ENCODE measurements around the gene PWP1. TPM values are rescaled to one million over a fixed set of nuclear protein-coding genes. Genes with fewer than 3 reads are reported as not detected.
A peak's percentile ranks its signal among the peaks of the same experiment; 100 is the strongest.

PWP1 gene
- total RNA-seq, 2 donors from 2014 or later, result 38.4 to 72.9 TPM

DNA sequence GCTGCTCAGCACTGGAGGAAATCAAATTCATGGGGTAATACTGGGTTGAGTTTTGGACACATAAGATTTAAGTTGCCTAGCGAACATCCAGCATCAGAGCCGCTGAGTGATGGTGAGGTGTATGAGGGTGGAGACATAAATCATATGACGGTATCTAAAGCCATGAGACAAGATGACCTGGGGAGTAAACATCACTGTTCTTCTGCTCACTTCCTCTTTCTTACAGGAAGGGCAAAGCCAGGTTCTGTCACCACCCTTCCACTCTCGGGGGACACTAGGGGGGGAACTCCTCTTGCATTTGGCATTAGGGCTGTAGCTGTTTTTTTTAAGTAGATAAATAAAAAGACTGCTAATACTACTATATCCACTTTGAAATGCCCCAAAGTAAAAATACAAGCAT, 51.3 kb downstream of the PWP1 start:
- Histone ChIP-seq H3K4me3 (no peak overlapping the region), H3K4me1 (ENCODE audit: control insufficient read depth in 1 of 2, low read depth in 2 of 2) (no peaks in the 10 kb centered on the region), H3K36me3 (peaks cover 65% of the 10 kb centered on the region), H3K9me3 (no peaks in the 10 kb centered on the region), H3K27ac (no peak overlapping the region), H3K27me3 (replicated peaks; ENCODE audit: insufficient read depth) (no peaks in the 10 kb centered on the region)
- DNase-seq (ENCODE audit: low spot score) (no peak), ATAC-seq (ENCODE audit: insufficient number of reproducible peaks, low FRiP score, low read depth) (no peak)
- no peak for TF ChIP-seq CTCF (IDR thresholded peaks at IDR 0.05)

DNA sequence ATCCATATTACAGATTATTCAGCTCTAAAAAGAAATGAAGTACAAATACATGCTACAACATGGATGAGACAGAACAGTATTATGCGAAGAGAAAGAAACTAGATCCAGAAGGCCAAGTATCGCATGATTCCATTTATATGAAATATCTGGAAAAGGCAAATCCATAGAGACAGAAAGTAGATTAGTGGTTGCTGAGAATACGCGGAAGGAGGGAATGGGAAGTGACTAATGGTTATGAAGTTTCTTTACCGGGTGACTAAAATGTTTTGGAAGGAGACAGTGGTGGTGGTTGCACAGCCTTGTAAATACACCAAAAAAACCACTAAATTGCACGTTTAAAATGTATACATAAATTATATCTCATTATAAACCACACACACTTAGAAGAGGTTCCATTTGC, 62.9 kb downstream of the PWP1 start:
- no peak for ATAC-seq (ENCODE audit: insufficient number of reproducible peaks, low FRiP score, low read depth)
- Histone ChIP-seq H3K36me3 (peaks cover 41% of the 10 kb centered on the region), H3K27ac (no peak overlapping the region), H3K4me1 (ENCODE audit: control insufficient read depth in 1 of 2, low read depth in 2 of 2) (peaks cover 8 to 14% of the 10 kb centered on the region in 2 donors), H3K27me3 (replicated peaks; ENCODE audit: insufficient read depth) (no peaks in the 10 kb centered on the region), H3K4me3 (no peak overlapping the region), H3K9me3 (no peaks in the 10 kb centered on the region)
- no peak for DNase-seq (ENCODE audit: low spot score)
- TF ChIP-seq CTCF (IDR thresholded peaks at IDR 0.05), result no peak

DNA sequence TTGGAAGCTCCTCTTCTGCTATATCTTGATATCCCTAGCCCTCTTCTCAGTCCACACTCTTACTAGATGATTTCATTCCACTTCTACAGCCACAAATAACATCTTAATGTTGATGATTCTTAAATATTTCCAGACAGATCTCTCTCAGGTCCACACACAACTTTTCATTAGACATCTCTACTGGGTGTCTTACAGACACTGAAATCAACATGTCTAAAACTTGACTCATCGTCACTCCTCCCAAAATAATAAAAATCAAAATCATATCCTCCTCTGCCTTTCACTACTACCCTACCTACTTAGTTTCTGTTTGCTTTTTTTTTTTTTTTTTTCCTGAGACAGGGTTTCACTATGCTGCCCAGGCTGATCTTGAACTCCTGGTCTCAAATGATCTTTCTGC, 63.5 kb downstream of the PWP1 start:
- no peak for TF ChIP-seq CTCF (IDR thresholded peaks at IDR 0.05)
- no peak for DNase-seq (ENCODE audit: low spot score)
- Histone ChIP-seq H3K4me1 (ENCODE audit: control insufficient read depth in 1 of 2, low read depth in 2 of 2) (peaks cover 8 to 14% of the 10 kb centered on the region in 2 donors), H3K27me3 (replicated peaks; ENCODE audit: insufficient read depth) (no peaks in the 10 kb centered on the region), H3K4me3 (no peak overlapping the region), H3K9me3 (no peaks in the 10 kb centered on the region), H3K36me3 (peaks cover 41% of the 10 kb centered on the region), H3K27ac (no peak overlapping the region)
- ATAC-seq (ENCODE audit: insufficient number of reproducible peaks, low FRiP score, low read depth), result no peak

- ATAC-seq (ENCODE audit: insufficient number of reproducible peaks, low FRiP score, low read depth) (no peak), DNase-seq (ENCODE audit: low spot score) (no peak)
- Histone ChIP-seq H3K27ac (no peak overlapping the region), H3K27me3 (replicated peaks; ENCODE audit: insufficient read depth) (no peaks in the 10 kb centered on the region), H3K9me3 (no peaks in the 10 kb centered on the region), H3K36me3 (peaks cover 9% of the 10 kb centered on the region), H3K4me3 (peak overlapping the region; percentile 78), H3K4me1 (ENCODE audit: control insufficient read depth in 1 of 2, low read depth in 2 of 2) (peaks cover 24 to 28% of the 10 kb centered on the region in 2 donors)
- TF ChIP-seq CTCF (IDR thresholded peaks at IDR 0.05), result no peak
Measured at GRCh38 chr12:107759410-107759809, 73.8 kb downstream of the PWP1 start.

DNA sequence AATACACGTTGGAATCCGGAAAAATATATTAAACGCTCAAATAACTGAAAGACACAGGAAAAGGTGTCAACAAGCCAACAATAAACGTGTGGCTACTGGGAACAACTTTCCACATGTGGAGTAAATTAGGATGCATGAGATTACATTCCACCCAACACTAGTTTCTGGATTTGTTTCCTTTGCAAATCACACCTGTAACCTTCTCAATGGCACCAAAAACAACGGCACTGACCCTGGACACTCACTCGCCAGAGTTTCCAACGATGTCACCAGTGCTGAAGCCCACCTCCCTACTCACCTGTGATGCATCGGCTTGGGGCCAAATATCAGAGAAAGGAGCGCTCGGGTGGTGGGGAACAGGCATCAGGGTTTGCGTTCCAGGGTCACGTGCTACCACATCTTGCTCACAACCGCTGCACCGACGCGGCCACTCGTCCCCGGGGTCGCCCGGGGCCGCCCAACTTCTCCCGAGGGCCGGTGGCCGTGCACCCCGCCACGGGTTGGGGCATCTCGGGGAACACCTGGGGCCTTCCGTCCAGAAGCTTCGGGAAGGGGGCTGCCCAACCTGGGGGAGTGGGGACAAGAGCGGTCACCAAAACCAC, 74.7 kb downstream of the PWP1 start:
- no peak for TF ChIP-seq CTCF (IDR thresholded peaks at IDR 0.05)
- ATAC-seq (ENCODE audit: insufficient number of reproducible peaks, low FRiP score, low read depth), result no peak
- peak overlapping the region; percentile 78 for H3K4me3 ChIP-seq
- H3K27me3 ChIP-seq (replicated peaks; ENCODE audit: insufficient read depth), result no peaks in the 10 kb centered on the region
- peaks cover 9% of the 10 kb centered on the region for H3K36me3 ChIP-seq
- H3K9me3 ChIP-seq, result no peaks in the 10 kb centered on the region
- peaks cover 24 to 28% of the 10 kb centered on the region in 2 donors for H3K4me1 ChIP-seq (ENCODE audit: control insufficient read depth in 1 of 2, low read depth in 2 of 2)
- no peak for DNase-seq (ENCODE audit: low spot score)
- peak overlapping the region in 1 of 2 donors; percentile 54 for H3K27ac ChIP-seq
